PFSK-1 (cell line): Measurements from ENCODE around the gene CLBA1.

Source experiments
- POLR2AphosphoS5 ChIP-seq: IDR thresholded peaks from 2 replicates; pipeline ENCODE4 v1.6.1; 2012; ENCODE audit warnings: low read depth, mild to moderate bottlenecking, control low read depth, low read length, moderate library complexity
- REST ChIP-seq, 2 experiments: IDR thresholded peaks; 2 replicates each; pipeline versions ENCODE4 v1.6.1 to v1.8.0; 2011 to 2012; ENCODE audit warnings: low read depth in 2 of 2, low read length in 2 of 2, control low read depth in 1 of 2, inconsistent platforms in 1 of 2, mild to moderate bottlenecking in 1 of 2, moderate library complexity in 1 of 2; ENCODE audit not compliant: insufficient read depth in 1 of 2
- TAF1 ChIP-seq: IDR thresholded peaks from 2 replicates; pipeline ENCODE4 v1.6.1; 2012; ENCODE audit warnings: low read length, control low read depth, borderline replicate concordance; ENCODE audit not compliant: insufficient read depth

GRCh38 chr14:104998801-104999200 lies 13.2 kb downstream of the CLBA1 start:
- TF ChIP-seq POLR2AphosphoS5, result no peak
- TF ChIP-seq TAF1, result no peak
- TF ChIP-seq REST (IDR thresholded peaks at IDR 0.05; ENCODE audit: insufficient read depth in 1 of 2, low read depth in 2 of 2, low read length in 2 of 2), result no peak
